GM13977 (cell line): ENCODE results near the gene LGI1.

ENCODE experiments used
- DNase-seq: peaks from one replicate; pipeline ENCODE4 v3.0.0; 2012; ENCODE audit warnings: low spot score
- in situ Hi-C: fragments of 300-500 bp; cut with MboI; formaldehyde crosslinking; loops from one replicate; pipeline ENCODE4 v1.12.0; 2022; ENCODE audit warnings: low sequenced_read_pairs, low pct_unique_long_range_greater_than_20kb, mixed read lengths, inconsistent platforms; ENCODE audit not compliant: unreplicated experiment
- TF ChIP-seq, protein P1 (sequence below): IDR thresholded peaks from 2 replicates; pipeline ENCODE4 v1.5.1; 2012; ENCODE audit warnings: mild to moderate bottlenecking, control low read depth; ENCODE audit not compliant: insufficient read depth; ENCODE audit errors: extremely low read depth, missing control alignments

LGI1 gene

DNA sequence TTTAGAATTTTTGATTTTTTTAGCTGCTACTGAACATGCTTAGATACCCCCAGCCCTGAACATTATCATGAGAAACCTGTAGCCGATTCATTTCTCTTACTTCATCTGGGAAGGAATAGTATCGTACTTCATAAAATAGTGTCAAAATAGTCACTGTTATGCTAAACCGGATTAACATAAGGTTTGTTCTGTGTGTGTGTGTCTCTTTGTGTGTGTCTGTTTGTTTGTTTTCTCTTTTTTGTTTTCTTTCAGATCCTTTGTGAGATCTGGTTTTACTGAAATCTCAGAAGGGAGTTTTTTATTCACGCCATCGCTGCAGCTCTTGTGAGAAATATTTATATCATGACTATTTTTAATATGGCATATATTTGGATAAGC, 761 bp downstream of the LGI1 start:
- in situ Hi-C loops, result no loop called here
- no peak for DNase-seq
- TF ChIP-seq, protein P1, sequence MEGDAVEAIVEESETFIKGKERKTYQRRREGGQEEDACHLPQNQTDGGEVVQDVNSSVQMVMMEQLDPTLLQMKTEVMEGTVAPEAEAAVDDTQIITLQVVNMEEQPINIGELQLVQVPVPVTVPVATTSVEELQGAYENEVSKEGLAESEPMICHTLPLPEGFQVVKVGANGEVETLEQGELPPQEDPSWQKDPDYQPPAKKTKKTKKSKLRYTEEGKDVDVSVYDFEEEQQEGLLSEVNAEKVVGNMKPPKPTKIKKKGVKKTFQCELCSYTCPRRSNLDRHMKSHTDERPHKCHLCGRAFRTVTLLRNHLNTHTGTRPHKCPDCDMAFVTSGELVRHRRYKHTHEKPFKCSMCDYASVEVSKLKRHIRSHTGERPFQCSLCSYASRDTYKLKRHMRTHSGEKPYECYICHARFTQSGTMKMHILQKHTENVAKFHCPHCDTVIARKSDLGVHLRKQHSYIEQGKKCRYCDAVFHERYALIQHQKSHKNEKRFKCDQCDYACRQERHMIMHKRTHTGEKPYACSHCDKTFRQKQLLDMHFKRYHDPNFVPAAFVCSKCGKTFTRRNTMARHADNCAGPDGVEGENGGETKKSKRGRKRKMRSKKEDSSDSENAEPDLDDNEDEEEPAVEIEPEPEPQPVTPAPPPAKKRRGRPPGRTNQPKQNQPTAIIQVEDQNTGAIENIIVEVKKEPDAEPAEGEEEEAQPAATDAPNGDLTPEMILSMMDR, result no peak

DNA sequence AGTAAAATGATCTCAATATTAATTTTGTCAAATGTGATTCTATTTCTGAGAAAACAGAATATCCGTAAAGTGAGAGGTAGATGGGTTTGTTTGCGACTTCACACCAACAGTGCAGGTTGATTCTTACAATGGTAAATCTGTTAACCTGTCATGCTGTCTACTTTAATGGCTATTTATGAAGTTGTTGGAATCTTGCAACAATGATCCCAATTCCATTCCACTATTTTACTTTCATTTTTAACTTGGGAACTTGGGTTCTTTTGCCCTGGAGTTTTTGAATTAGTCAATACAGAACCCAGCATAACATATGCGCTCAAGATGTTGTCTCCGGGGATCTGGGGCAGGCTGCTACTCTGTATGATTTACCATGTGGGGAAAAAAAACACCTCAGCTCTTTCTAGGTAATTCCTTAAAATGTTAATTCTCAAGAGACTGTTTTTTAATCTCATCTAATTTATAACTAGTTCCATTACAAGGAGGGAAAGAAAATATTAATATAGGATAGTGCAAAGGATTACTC, 1.2 kb downstream of the LGI1 start:
- in situ Hi-C loops, result no loop called here
- TF ChIP-seq, protein P1, result no peak
- DNase-seq, result no peak

DNA sequence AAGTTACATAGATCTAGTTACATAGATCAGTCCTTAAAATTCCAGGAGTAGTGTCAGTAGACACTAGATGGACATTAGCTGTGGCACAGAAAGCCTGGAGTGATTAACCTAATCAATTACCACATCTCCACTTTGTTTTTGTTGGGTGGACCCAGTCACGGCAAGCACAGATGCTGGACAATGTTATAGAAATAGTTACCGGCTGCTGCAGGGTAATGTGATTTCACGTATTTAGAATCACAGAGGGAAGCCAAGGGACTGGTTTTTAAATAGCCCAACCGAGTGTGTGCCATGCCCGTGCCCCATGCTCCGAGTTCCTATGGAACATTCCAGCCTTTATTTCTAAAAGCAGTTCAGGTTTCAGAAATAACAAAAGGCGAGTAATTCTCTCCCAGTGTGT, 2.8 kb downstream of the LGI1 start:
- in situ Hi-C loops, result no loop called here
- DNase-seq, result no peak
- TF ChIP-seq, protein P1, result no peak

DNA sequence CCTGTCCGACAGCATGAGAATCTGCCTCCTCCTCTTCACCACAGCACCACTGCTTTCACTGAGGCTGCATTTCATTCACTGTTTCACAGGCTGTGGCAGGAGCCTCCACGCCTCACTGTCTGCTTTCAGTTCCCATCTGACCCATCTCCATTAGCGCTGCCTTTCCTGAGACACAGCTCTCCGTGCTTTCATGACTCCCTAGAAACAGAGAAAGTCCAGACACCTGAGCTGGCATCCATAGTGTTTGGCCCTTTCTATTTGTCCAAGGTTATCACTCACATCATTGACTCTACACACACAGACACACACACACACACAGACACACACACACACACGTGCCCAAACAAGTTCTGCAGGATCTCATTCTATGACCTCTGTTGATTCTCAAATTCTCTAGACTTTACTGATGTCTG, 5.2 kb downstream of the LGI1 start:
- peak; percentile 24 for DNase-seq
- in situ Hi-C loops, result no loop called here
- TF ChIP-seq, protein P1, result no peak

DNA sequence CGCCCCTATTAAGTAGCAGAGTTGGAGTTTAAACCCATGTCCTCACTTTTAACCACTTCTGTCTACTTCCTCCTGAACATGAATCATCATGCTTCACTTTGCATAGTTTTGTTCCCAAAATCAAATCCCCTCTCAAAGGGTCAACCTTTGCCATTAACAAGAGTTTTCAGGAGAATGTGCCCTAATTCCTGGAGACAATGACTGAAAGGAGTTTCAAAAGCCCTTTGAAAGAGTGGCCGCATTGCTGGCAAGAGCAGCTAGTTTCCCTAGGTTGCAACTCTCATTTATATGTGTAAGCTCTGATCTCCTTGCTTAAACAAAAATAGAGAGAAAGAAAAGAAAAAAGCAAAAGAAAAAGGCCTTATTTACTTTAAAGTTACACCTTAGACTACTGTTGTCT, 9.2 kb downstream of the LGI1 start:
- DNase-seq, result no peak
- in situ Hi-C loops, result no loop called here
- TF ChIP-seq, protein P1, result no peak

DNA sequence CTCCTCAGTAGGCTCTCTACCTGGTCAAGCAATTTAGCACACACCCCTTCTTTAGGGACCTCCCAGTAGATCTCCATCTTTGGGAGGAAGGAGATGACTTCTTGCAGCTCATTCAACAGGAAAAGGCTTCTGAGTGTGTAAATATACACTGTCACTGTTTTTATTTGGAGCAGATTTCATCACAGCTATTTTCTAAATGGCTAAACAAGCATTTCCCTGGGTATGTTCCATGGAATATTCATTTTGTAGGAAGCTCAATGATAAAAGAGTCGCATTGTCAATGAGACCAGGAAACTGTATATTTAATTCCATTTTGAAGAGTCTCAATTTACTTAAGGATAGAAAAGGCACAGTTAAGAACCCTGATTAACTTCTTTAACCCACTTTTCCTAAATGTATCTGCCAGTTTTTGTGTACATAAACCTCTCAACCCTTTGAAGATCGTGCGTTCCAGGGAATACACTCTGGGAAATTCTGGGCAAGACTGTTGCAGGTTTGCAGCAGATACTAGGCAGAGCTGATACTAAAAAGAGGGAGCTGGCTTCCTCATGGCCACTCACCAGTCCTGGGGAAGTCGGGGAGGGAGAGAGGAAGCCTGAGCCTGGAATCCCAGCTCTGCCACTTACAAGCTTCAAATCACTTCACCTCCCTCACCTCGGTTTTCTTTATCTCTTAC, 10.1 kb downstream of the LGI1 start:
- no peak for DNase-seq
- TF ChIP-seq, protein P1, result no peak
- in situ Hi-C loops, result no loop called here
